Measurements from ENCODE around the gene PCBP3. TPM values are rescaled to one million over a fixed set of nuclear protein-coding genes. Genes with fewer than 3 reads are reported as not detected.
"Not testable (repeated sequence)": the region's sequence is repeated elsewhere in the genome, so short reads cannot be mapped to it uniquely, and the experiment has no call there.

The PCBP3 gene
- total RNA-seq, 1 donor from 2014 or later, result not detected

GRCh38 chr21:45973475-45974072, 330.0 kb downstream of the PCBP3 start:
- H3K4me3 ChIP-seq (ENCODE audit: low read depth, low read length), result peak overlapping the region; percentile 36
- FAIRE-seq (no peak), DNase-seq (ENCODE audit: low read depth) (peak; percentile 7)
- no peaks in the 10 kb centered on the region for H3K36me3 ChIP-seq (ENCODE audit: control insufficient read depth, insufficient read depth, low read length)
- TF ChIP-seq CTCF (IDR thresholded peaks at IDR 0.05; ENCODE audit: insufficient read depth, low read length, severe bottlenecking), result peak; percentile 69
- H3K27me3 ChIP-seq (ENCODE audit: control insufficient read depth, insufficient read depth, low read length), result peaks cover 6% of the 10 kb centered on the region

- Histone ChIP-seq H3K4me3 (ENCODE audit: low read depth, low read length) (peak overlapping the region; percentile 36), H3K36me3 (ENCODE audit: control insufficient read depth, insufficient read depth, low read length) (no peaks in the 10 kb centered on the region), H3K27me3 (ENCODE audit: control insufficient read depth, insufficient read depth, low read length) (peaks cover 6% of the 10 kb centered on the region)
- FAIRE-seq, result no peak
- no peak for TF ChIP-seq CTCF (IDR thresholded peaks at IDR 0.05; ENCODE audit: insufficient read depth, low read length, severe bottlenecking)
- no peak for DNase-seq (ENCODE audit: low read depth)
Observed at GRCh38 chr21:45974073-45975019, 330.8 kb downstream of the PCBP3 start.

- no peak for DNase-seq (ENCODE audit: low read depth)
- H3K4me3 ChIP-seq (ENCODE audit: low read depth, low read length), result no peak overlapping the region
- peaks cover 6% of the 10 kb centered on the region for H3K27me3 ChIP-seq (ENCODE audit: control insufficient read depth, insufficient read depth, low read length)
- no peak for FAIRE-seq
- no peak for TF ChIP-seq CTCF (IDR thresholded peaks at IDR 0.05; ENCODE audit: insufficient read depth, low read length, severe bottlenecking)
- H3K36me3 ChIP-seq (ENCODE audit: control insufficient read depth, insufficient read depth, low read length), result no peaks in the 10 kb centered on the region
Observed at GRCh38 chr21:45975020-45975666, 331.6 kb downstream of the PCBP3 start.

- not testable (repeated sequence) for DNase-seq (ENCODE audit: low read depth); H3K4me3 ChIP-seq (ENCODE audit: low read depth, low read length); H3K36me3 ChIP-seq (ENCODE audit: control insufficient read depth, insufficient read depth, low read length); H3K27me3 ChIP-seq (ENCODE audit: control insufficient read depth, insufficient read depth, low read length); FAIRE-seq
Observed at GRCh38 chr21:45975667-45976409, 332.3 kb downstream of the PCBP3 start.

GRCh38 chr21:45976701-45977311, 333.3 kb downstream of the PCBP3 start:
- no peak for DNase-seq (ENCODE audit: low read depth)
- FAIRE-seq, result no peak
- H3K27me3 ChIP-seq (ENCODE audit: control insufficient read depth, insufficient read depth, low read length), result peaks cover 9% of the 10 kb centered on the region
- no peaks in the 10 kb centered on the region for H3K36me3 ChIP-seq (ENCODE audit: control insufficient read depth, insufficient read depth, low read length)
- TF ChIP-seq CTCF (IDR thresholded peaks at IDR 0.05; ENCODE audit: insufficient read depth, low read length, severe bottlenecking), result no peak
- H3K4me3 ChIP-seq (ENCODE audit: low read depth, low read length), result no peak overlapping the region

Data from bronchial epithelial cell (primary cell).